HCT116 (cell line): Measurements from ENCODE around the gene EFCAB8. TPM values are rescaled to one million over a fixed set of nuclear protein-coding genes. Genes with fewer than 3 reads are reported as not detected.

ENCODE experiments used
- ATAC-seq: fragments of 200-7000 bp; cut with Tn5 transposase; 2 replicates; pipeline ENCODE4 v1.9.1; 2020; ENCODE audit warnings: mild to moderate bottlenecking, moderate library complexity
- BruUV-seq: library from RNA; stranded (reverse); fragments of 400-500 nt; replicated peaks from 2 replicates; lab custom pipeline; 2021; lab: Mats Ljungman, UMichigan
- CTCF ChIA-PET: fragments of 300-600 bp; sonication (Branson Sonifier 250); formaldehyde crosslinking; loops from one replicate; lab custom pipeline; 2021; ENCODE audit warnings: antibody characterized with exemption; lab: Charles Lee
- POLR2A ChIA-PET: fragments of 300-600, 350-600 bp; sonication (Branson Sonifier 250); formaldehyde crosslinking; loops from one replicate; lab custom pipeline; 2021; ENCODE audit warnings: antibody characterized with exemption; lab: Charles Lee
- RAD21 ChIA-PET, 2 experiments: fragments of 300-600 bp; sonication (Branson Sonifier 250); formaldehyde crosslinking; loops; one replicate each; lab custom pipeline; 2023; ENCODE audit warnings: low total read pairs in 2 of 2; ENCODE audit not compliant: uncharacterized antibody in 2 of 2, unreplicated experiment in 2 of 2, low non-redundant PET in 1 of 2; lab: Charles Lee
- DNase-seq: peaks from one replicate; pipeline ENCODE4 v3.0.0-alpha.2; 2010; ENCODE audit warnings: low read depth, low spot score
- H2AFZ ChIP-seq: fragments of 200-600 bp; shearing (Covaris generic), sonication (generic); 2 replicates; pipeline ENCODE4 v1.6.1; 2017; ENCODE audit warnings: low read depth, mixed run types, mixed read lengths, antibody characterized with exemption, low read length; ENCODE audit not compliant: poor library complexity, severe bottlenecking
- H3K27ac ChIP-seq: 2 replicates; pipeline ENCODE4 v1.5.1; 2012; ENCODE audit warnings: low read depth, low read length
- H3K27me3 ChIP-seq: fragments of 200-600 bp; sonication (generic); 2 replicates; pipeline ENCODE4 v1.6.1; 2016; ENCODE audit warnings: mixed run types, low read length, mixed read lengths; ENCODE audit not compliant: insufficient read depth
- H3K36me3 ChIP-seq, 2 experiments: fragments of 200-500 bp in 1 of 2; fragments of 200-600 bp in 1 of 2; sonication (Bioruptor generic) in 1 of 2; sonication (generic) in 1 of 2; 2 replicates each; pipeline versions ENCODE4 v1.5.1 to v1.6.1; 2014 to 2016; ENCODE audit warnings: low read length in 2 of 2, inconsistent platforms in 1 of 2, mixed read lengths in 1 of 2, mixed run types in 1 of 2; ENCODE audit not compliant: insufficient read depth in 2 of 2, control insufficient read depth in 1 of 2
- H3K4me1 ChIP-seq, 2 experiments: fragments of 200-600 bp in 1 of 2; sonication (generic) in 1 of 2; 2 replicates each; pipeline versions ENCODE4 v1.5.1 to v1.6.1; 2012 to 2017; ENCODE audit warnings: low read length in 2 of 2, inconsistent platforms in 1 of 2, mild to moderate bottlenecking in 1 of 2, mixed read lengths in 1 of 2, mixed run types in 1 of 2, moderate library complexity in 1 of 2; ENCODE audit not compliant: insufficient read depth in 2 of 2, control insufficient read depth in 1 of 2
- H3K4me2 ChIP-seq: fragments of 200-600 bp; sonication (generic); 2 replicates; pipeline ENCODE4 v1.6.1; 2017; ENCODE audit warnings: mixed run types, low read length, mixed read lengths
- H3K4me3 ChIP-seq, 2 experiments: fragments of 200-600 bp in 1 of 2; sonication (generic) in 1 of 2; replicated peaks in 1 of 2; 2 replicates each; pipeline ENCODE4 v1.5.1; 2011 to 2016; ENCODE audit warnings: low read length in 2 of 2, control low read depth in 1 of 2, low read depth in 1 of 2, mild to moderate bottlenecking in 1 of 2, mixed read lengths in 1 of 2, mixed run types in 1 of 2
- H3K79me2 ChIP-seq: fragments of 200-600 bp; sonication (generic); 2 replicates; pipeline ENCODE4 v1.6.1; 2017; ENCODE audit warnings: mild to moderate bottlenecking, mixed run types, low read length, moderate library complexity, mixed read lengths; ENCODE audit not compliant: insufficient read depth
- H3K9ac ChIP-seq: fragments of 200-600 bp; sonication (generic); 2 replicates; pipeline ENCODE4 v1.6.1; 2016; ENCODE audit warnings: low read length, mixed read lengths
- H3K9me2 ChIP-seq: fragments of 200-600 bp; sonication (generic), shearing (Covaris generic); 2 replicates; pipeline ENCODE4 v1.6.1; 2017; ENCODE audit warnings: mixed run types, mild to moderate bottlenecking, moderate library complexity; ENCODE audit not compliant: insufficient read depth
- H3K9me3 ChIP-seq, 2 experiments: fragments of 200-500 bp in 1 of 2; fragments of 200-600 bp in 1 of 2; sonication (Bioruptor generic) in 1 of 2; sonication (generic) in 1 of 2; 2 replicates each; pipeline ENCODE4 v1.6.1; 2014 to 2017; ENCODE audit warnings: low read length in 2 of 2, mixed read lengths in 2 of 2, inconsistent platforms in 1 of 2, low read depth in 1 of 2, mild to moderate bottlenecking in 1 of 2, mixed run types in 1 of 2, moderate library complexity in 1 of 2; ENCODE audit not compliant: control insufficient read depth in 1 of 2, insufficient read depth in 1 of 2
- H4K20me1 ChIP-seq: fragments of 200-600 bp; sonication (generic), shearing (Covaris generic); 2 replicates; pipeline ENCODE4 v1.6.1; 2017; ENCODE audit warnings: mixed run types, mild to moderate bottlenecking, moderate library complexity; ENCODE audit not compliant: insufficient read depth
- CBX3 ChIP-seq: IDR thresholded peaks from 2 replicates; pipeline ENCODE4 v1.6.1; 2012; ENCODE audit warnings: low read depth
- CTCF ChIP-seq, 3 experiments: fragments of 200-600 bp in 1 of 3; sonication (generic) in 1 of 3; IDR thresholded peaks in 2 of 3; conservative IDR thresholded peaks in 1 of 3; 2 replicates each; pipeline ENCODE4 v1.5.1; 2012 to 2017; ENCODE audit warnings: low read depth in 2 of 3, low read length in 2 of 3, antibody characterized with exemption in 1 of 3, borderline replicate concordance in 1 of 3, control low read depth in 1 of 3, mild to moderate bottlenecking in 1 of 3, mixed read lengths in 1 of 3, mixed run types in 1 of 3, moderate library complexity in 1 of 3; ENCODE audit not compliant: insufficient read depth in 1 of 3
- EGR1 ChIP-seq: IDR thresholded peaks from 2 replicates; pipeline ENCODE4 v1.6.1; 2012; ENCODE audit warnings: low read depth
- RAD21 ChIP-seq: IDR thresholded peaks from 2 replicates; pipeline ENCODE4 v1.6.1; 2012; ENCODE audit warnings: low read depth, mild to moderate bottlenecking
- YY1 ChIP-seq: IDR thresholded peaks from 2 replicates; pipeline ENCODE4 v1.6.1; 2011; ENCODE audit warnings: low read length, low read depth, moderate library complexity, mild to moderate bottlenecking; ENCODE audit not compliant: insufficient replicate concordance; ENCODE audit errors: extremely low read depth
- ZNF274 ChIP-seq: fragments of 200-500 bp; sonication (Bioruptor generic); IDR thresholded peaks from 2 replicates; pipeline ENCODE4 v1.6.1; 2014; ENCODE audit warnings: mild to moderate bottlenecking, low read depth, low read length, inconsistent platforms
- intact Hi-C: fragments of 100-400 bp; cut with micrococcal nuclease; formaldehyde crosslinking; loops from 2 replicates; pipeline ENCODE4 v1.10.0; 2022
- total RNA-seq: library from RNA; stranded (reverse); gene quantifications from one replicate; pipeline ENCODE4 v1.2.1, GENCODE V29; 2021; ENCODE audit not compliant: unreplicated experiment
- TF ChIP-seq, protein P1 (sequence below): IDR thresholded peaks from 2 replicates; pipeline ENCODE4 v1.6.1; 2012; ENCODE audit warnings: low read depth
- TF ChIP-seq, protein P2 (sequence below): IDR thresholded peaks from 2 replicates; pipeline ENCODE4 v1.6.1; 2011; ENCODE audit warnings: mild to moderate bottlenecking, low read length, moderate library complexity; ENCODE audit not compliant: insufficient replicate concordance; ENCODE audit errors: extremely low read depth

The EFCAB8 gene
- total RNA-seq, 1 experiment from 2014 or later, result 0.42 TPM

DNA sequence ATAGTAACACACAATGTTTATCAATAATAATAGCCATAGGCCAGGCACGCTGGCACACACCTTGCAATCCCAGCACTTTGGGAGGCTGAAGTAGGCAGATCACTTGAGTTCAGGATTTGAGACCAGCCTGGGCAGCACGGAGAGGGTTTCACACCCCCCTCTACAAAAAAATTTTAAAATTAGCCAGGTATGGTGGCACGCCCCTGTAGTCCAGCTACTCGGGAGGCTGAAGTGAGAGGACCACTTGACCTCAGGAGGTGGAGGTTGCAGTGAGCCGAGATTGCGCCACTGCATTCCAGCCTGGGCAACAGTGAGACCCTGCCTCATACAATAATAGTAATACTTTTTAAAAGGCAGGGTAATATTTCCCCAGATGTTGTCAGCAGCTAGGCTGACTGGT is 46.8 kb upstream of the EFCAB8 start:
- Histone ChIP-seq H3K36me3 (peaks cover 4 to 13% of the 10 kb centered on the region in 2 experiments; a peak in 2 of 4 replicates), H3K27me3 (no peaks in the 10 kb centered on the region), H4K20me1 (no peaks in the 10 kb centered on the region), H3K27ac (no peak overlapping the region), H3K79me2 (no peaks in the 10 kb centered on the region), H3K9ac (no peak overlapping the region), H3K4me3 (no peak overlapping the region), H3K4me2 (no peak overlapping the region), H3K4me1 (no peaks in the 10 kb centered on the region), H3K9me2 (no peaks in the 10 kb centered on the region), H2AFZ (no peak overlapping the region), H3K9me3 (no peaks in the 10 kb centered on the region)
- BruUV-seq, result no TSS peak
- no peak for DNase-seq
- RAD21 ChIA-PET, result no interaction called here
- POLR2A ChIA-PET, result no interaction called here
- CTCF ChIA-PET, result no interaction called here
- no peak for TF ChIP-seq ZNF274
- no peak for TF ChIP-seq EGR1
- TF ChIP-seq, protein P1, sequence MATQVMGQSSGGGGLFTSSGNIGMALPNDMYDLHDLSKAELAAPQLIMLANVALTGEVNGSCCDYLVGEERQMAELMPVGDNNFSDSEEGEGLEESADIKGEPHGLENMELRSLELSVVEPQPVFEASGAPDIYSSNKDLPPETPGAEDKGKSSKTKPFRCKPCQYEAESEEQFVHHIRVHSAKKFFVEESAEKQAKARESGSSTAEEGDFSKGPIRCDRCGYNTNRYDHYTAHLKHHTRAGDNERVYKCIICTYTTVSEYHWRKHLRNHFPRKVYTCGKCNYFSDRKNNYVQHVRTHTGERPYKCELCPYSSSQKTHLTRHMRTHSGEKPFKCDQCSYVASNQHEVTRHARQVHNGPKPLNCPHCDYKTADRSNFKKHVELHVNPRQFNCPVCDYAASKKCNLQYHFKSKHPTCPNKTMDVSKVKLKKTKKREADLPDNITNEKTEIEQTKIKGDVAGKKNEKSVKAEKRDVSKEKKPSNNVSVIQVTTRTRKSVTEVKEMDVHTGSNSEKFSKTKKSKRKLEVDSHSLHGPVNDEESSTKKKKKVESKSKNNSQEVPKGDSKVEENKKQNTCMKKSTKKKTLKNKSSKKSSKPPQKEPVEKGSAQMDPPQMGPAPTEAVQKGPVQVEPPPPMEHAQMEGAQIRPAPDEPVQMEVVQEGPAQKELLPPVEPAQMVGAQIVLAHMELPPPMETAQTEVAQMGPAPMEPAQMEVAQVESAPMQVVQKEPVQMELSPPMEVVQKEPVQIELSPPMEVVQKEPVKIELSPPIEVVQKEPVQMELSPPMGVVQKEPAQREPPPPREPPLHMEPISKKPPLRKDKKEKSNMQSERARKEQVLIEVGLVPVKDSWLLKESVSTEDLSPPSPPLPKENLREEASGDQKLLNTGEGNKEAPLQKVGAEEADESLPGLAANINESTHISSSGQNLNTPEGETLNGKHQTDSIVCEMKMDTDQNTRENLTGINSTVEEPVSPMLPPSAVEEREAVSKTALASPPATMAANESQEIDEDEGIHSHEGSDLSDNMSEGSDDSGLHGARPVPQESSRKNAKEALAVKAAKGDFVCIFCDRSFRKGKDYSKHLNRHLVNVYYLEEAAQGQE, result no peak
- TF ChIP-seq, protein P2, sequence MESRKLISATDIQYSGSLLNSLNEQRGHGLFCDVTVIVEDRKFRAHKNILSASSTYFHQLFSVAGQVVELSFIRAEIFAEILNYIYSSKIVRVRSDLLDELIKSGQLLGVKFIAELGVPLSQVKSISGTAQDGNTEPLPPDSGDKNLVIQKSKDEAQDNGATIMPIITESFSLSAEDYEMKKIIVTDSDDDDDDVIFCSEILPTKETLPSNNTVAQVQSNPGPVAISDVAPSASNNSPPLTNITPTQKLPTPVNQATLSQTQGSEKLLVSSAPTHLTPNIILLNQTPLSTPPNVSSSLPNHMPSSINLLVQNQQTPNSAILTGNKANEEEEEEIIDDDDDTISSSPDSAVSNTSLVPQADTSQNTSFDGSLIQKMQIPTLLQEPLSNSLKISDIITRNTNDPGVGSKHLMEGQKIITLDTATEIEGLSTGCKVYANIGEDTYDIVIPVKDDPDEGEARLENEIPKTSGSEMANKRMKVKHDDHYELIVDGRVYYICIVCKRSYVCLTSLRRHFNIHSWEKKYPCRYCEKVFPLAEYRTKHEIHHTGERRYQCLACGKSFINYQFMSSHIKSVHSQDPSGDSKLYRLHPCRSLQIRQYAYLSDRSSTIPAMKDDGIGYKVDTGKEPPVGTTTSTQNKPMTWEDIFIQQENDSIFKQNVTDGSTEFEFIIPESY, result no peak
- TF ChIP-seq YY1, result no peak
- TF ChIP-seq CTCF (IDR thresholded peaks at IDR 0.05 in 2 of 3, conservative IDR thresholded peaks at IDR 0.05 in 1 of 3; ENCODE audit: borderline replicate concordance in 1 of 3, insufficient read depth in 1 of 3, low read depth in 2 of 3, low read length in 2 of 3), result no peak
- TF ChIP-seq RAD21, result no peak
- TF ChIP-seq CBX3, result no peak
- intact Hi-C loops, result no loop called here
- no peak for ATAC-seq
